ENCODE measurements around the gene MESP1. TPM values are rescaled to one million over a fixed set of nuclear protein-coding genes. Genes with fewer than 3 reads are reported as not detected.
A peak's percentile ranks its signal among the peaks of the same experiment; 100 is the strongest.

MESP1 gene
- 0.14 TPM in 1 of 2 replicates, not detected in the other for total RNA-seq (2014; rRNA removed; shearing (Covaris generic); ENCODE audit: low replicate concordance)

- Histone ChIP-seq H3K36me3 (ENCODE audit: insufficient read depth, low read length) (no peaks in the 10 kb centered on the region), H3K9me3 (ENCODE audit: low read length) (no peaks in the 10 kb centered on the region), H3K9me2 (replicated peaks; ENCODE audit: insufficient read depth, low read length) (no peaks in the 10 kb centered on the region), H3K27ac (ENCODE audit: low read length) (no peak within 1 kb of the TSS), H3K79me2 (ENCODE audit: low read length) (no peaks in the 10 kb centered on the region), H3K4me2 (ENCODE audit: low read depth, low read length, poor library complexity, severe bottlenecking) (peak within 1 kb of the TSS; percentile 80), H3K9ac (ENCODE audit: low read length) (peak within 1 kb of the TSS; percentile 86), H2AFZ (ENCODE audit: low read length) (peak within 1 kb of the TSS; percentile 99), H3K4me3 (ENCODE audit: low read length) (peak within 1 kb of the TSS; percentile 78), H4K20me1 (ENCODE audit: insufficient read depth, low read depth, low read length) (no peaks in the 10 kb centered on the region), H3K4me1 (ENCODE audit: low read length) (peaks cover 18% of the 10 kb centered on the region), H3K27me3 (ENCODE audit: low read length) (no peaks in the 10 kb centered on the region)
- peak; percentile 96 for DNase-seq
These were observed at the start of gene MESP1 for GRCh38 chr15:89750560-89751542. Gene MESP1 (minus strand): TSS chr15:89751249. CDS start chr15:89751231, 18 bp downstream.

GRCh38 chr15:89799918-89800498, 49.0 kb upstream of the MESP1 start:
- Histone ChIP-seq H3K4me3 (ENCODE audit: low read length) (no peak overlapping the region), H3K9me3 (ENCODE audit: low read length) (no peaks in the 10 kb centered on the region), H3K4me1 (ENCODE audit: low read length) (no peaks in the 10 kb centered on the region), H3K9ac (ENCODE audit: low read length) (no peak overlapping the region), H3K27ac (ENCODE audit: low read length) (no peak overlapping the region), H3K9me2 (replicated peaks; ENCODE audit: insufficient read depth, low read length) (no peaks in the 10 kb centered on the region), H2AFZ (ENCODE audit: low read length) (no peak overlapping the region), H3K4me2 (ENCODE audit: low read depth, low read length, poor library complexity, severe bottlenecking) (no peak overlapping the region), H3K27me3 (ENCODE audit: low read length) (no peaks in the 10 kb centered on the region), H3K36me3 (ENCODE audit: insufficient read depth, low read length) (no peaks in the 10 kb centered on the region), H4K20me1 (ENCODE audit: insufficient read depth, low read depth, low read length) (no peaks in the 10 kb centered on the region), H3K79me2 (ENCODE audit: low read length) (no peaks in the 10 kb centered on the region)
- DNase-seq: no peak

GRCh38 chr15:89799011-89799911, 48.2 kb upstream of the MESP1 start:
- H3K9me3 ChIP-seq (ENCODE audit: low read length): no peaks in the 10 kb centered on the region
- H2AFZ ChIP-seq (ENCODE audit: low read length): no peak overlapping the region
- no peak overlapping the region for H3K9ac ChIP-seq (ENCODE audit: low read length)
- H3K9me2 ChIP-seq (replicated peaks; ENCODE audit: insufficient read depth, low read length): no peaks in the 10 kb centered on the region
- H4K20me1 ChIP-seq (ENCODE audit: insufficient read depth, low read depth, low read length): no peaks in the 10 kb centered on the region
- H3K4me3 ChIP-seq (ENCODE audit: low read length): no peak overlapping the region
- no peaks in the 10 kb centered on the region for H3K27me3 ChIP-seq (ENCODE audit: low read length)
- no peaks in the 10 kb centered on the region for H3K79me2 ChIP-seq (ENCODE audit: low read length)
- H3K4me1 ChIP-seq (ENCODE audit: low read length): no peaks in the 10 kb centered on the region
- no peak overlapping the region for H3K4me2 ChIP-seq (ENCODE audit: low read depth, low read length, poor library complexity, severe bottlenecking)
- DNase-seq: no peak
- H3K36me3 ChIP-seq (ENCODE audit: insufficient read depth, low read length): no peaks in the 10 kb centered on the region
- no peak overlapping the region for H3K27ac ChIP-seq (ENCODE audit: low read length)

GRCh38 chr15:89797678-89798201, 46.7 kb upstream of the MESP1 start:
- no peaks in the 10 kb centered on the region for H3K9me3 ChIP-seq (ENCODE audit: low read length)
- no peaks in the 10 kb centered on the region for H3K36me3 ChIP-seq (ENCODE audit: insufficient read depth, low read length)
- H3K4me3 ChIP-seq (ENCODE audit: low read length): no peak overlapping the region
- no peak overlapping the region for H3K4me2 ChIP-seq (ENCODE audit: low read depth, low read length, poor library complexity, severe bottlenecking)
- no peaks in the 10 kb centered on the region for H3K27me3 ChIP-seq (ENCODE audit: low read length)
- H3K9ac ChIP-seq (ENCODE audit: low read length): no peak overlapping the region
- no peaks in the 10 kb centered on the region for H3K4me1 ChIP-seq (ENCODE audit: low read length)
- H2AFZ ChIP-seq (ENCODE audit: low read length): no peak overlapping the region
- H3K79me2 ChIP-seq (ENCODE audit: low read length): no peaks in the 10 kb centered on the region
- no peaks in the 10 kb centered on the region for H3K9me2 ChIP-seq (replicated peaks; ENCODE audit: insufficient read depth, low read length)
- no peak for DNase-seq
- H3K27ac ChIP-seq (ENCODE audit: low read length): no peak overlapping the region
- no peaks in the 10 kb centered on the region for H4K20me1 ChIP-seq (ENCODE audit: insufficient read depth, low read depth, low read length)

- Histone ChIP-seq H2AFZ (ENCODE audit: low read length) (no peak overlapping the region), H3K9me3 (ENCODE audit: low read length) (no peaks in the 10 kb centered on the region), H3K27me3 (ENCODE audit: low read length) (no peaks in the 10 kb centered on the region), H3K4me1 (ENCODE audit: low read length) (no peaks in the 10 kb centered on the region), H4K20me1 (ENCODE audit: insufficient read depth, low read depth, low read length) (no peaks in the 10 kb centered on the region), H3K36me3 (ENCODE audit: insufficient read depth, low read length) (no peaks in the 10 kb centered on the region), H3K9ac (ENCODE audit: low read length) (no peak overlapping the region), H3K79me2 (ENCODE audit: low read length) (no peaks in the 10 kb centered on the region), H3K9me2 (replicated peaks; ENCODE audit: insufficient read depth, low read length) (no peaks in the 10 kb centered on the region), H3K27ac (ENCODE audit: low read length) (no peak overlapping the region), H3K4me3 (ENCODE audit: low read length) (no peak overlapping the region), H3K4me2 (ENCODE audit: low read depth, low read length, poor library complexity, severe bottlenecking) (no peak overlapping the region)
- DNase-seq: no peak
These were observed 44.9 kb upstream of the MESP1 start for GRCh38 chr15:89795996-89796395.

- H3K79me2 ChIP-seq (ENCODE audit: low read length): no peaks in the 10 kb centered on the region
- no peaks in the 10 kb centered on the region for H3K9me3 ChIP-seq (ENCODE audit: low read length)
- no peaks in the 10 kb centered on the region for H3K36me3 ChIP-seq (ENCODE audit: insufficient read depth, low read length)
- no peak overlapping the region for H3K4me3 ChIP-seq (ENCODE audit: low read length)
- H3K27me3 ChIP-seq (ENCODE audit: low read length): no peaks in the 10 kb centered on the region
- H3K4me2 ChIP-seq (ENCODE audit: low read depth, low read length, poor library complexity, severe bottlenecking): no peak overlapping the region
- H3K9ac ChIP-seq (ENCODE audit: low read length): no peak overlapping the region
- no peak overlapping the region for H2AFZ ChIP-seq (ENCODE audit: low read length)
- no peaks in the 10 kb centered on the region for H3K9me2 ChIP-seq (replicated peaks; ENCODE audit: insufficient read depth, low read length)
- no peaks in the 10 kb centered on the region for H3K4me1 ChIP-seq (ENCODE audit: low read length)
- DNase-seq: no peak
- H3K27ac ChIP-seq (ENCODE audit: low read length): no peak overlapping the region
- H4K20me1 ChIP-seq (ENCODE audit: insufficient read depth, low read depth, low read length): no peaks in the 10 kb centered on the region
These were observed 43.7 kb upstream of the MESP1 start for GRCh38 chr15:89794627-89795241.

- no peak for DNase-seq
- H3K4me1 ChIP-seq (ENCODE audit: low read length): no peaks in the 10 kb centered on the region
- H3K27ac ChIP-seq (ENCODE audit: low read length): no peak overlapping the region
- no peaks in the 10 kb centered on the region for H3K9me2 ChIP-seq (replicated peaks; ENCODE audit: insufficient read depth, low read length)
- no peaks in the 10 kb centered on the region for H3K27me3 ChIP-seq (ENCODE audit: low read length)
- H3K36me3 ChIP-seq (ENCODE audit: insufficient read depth, low read length): no peaks in the 10 kb centered on the region
- H3K9me3 ChIP-seq (ENCODE audit: low read length): no peaks in the 10 kb centered on the region
- H3K4me2 ChIP-seq (ENCODE audit: low read depth, low read length, poor library complexity, severe bottlenecking): no peak overlapping the region
- H3K9ac ChIP-seq (ENCODE audit: low read length): no peak overlapping the region
- H2AFZ ChIP-seq (ENCODE audit: low read length): no peak overlapping the region
- H3K79me2 ChIP-seq (ENCODE audit: low read length): no peaks in the 10 kb centered on the region
- no peaks in the 10 kb centered on the region for H4K20me1 ChIP-seq (ENCODE audit: insufficient read depth, low read depth, low read length)
- no peak overlapping the region for H3K4me3 ChIP-seq (ENCODE audit: low read length)
These were observed 41.2 kb upstream of the MESP1 start for GRCh38 chr15:89792106-89792805.

Data from Karpas-422 (cell line).